Activated CD4-positive, alpha-beta T cell treated with anti-CD3 and anti-CD28 coated beads for 36 hours (primary cell): ENCODE data around the gene DCTD. TPM values are rescaled to one million over a fixed set of nuclear protein-coding genes. Genes with fewer than 3 reads are reported as not detected.

ENCODE experiments used
- ATAC-seq: fragments of 200-7000 bp; cut with Tn5 transposase; one replicate; pipeline ENCODE4 v1.10.0; 2021; ENCODE audit warnings: mild to moderate bottlenecking, moderate library complexity
- CTCF ChIA-PET: fragments of 350-600 bp; sonication (Branson Sonifier 250); formaldehyde crosslinking; loops from one replicate; lab custom pipeline; 2021; ENCODE audit warnings: antibody characterized with exemption; lab: Charles Lee
- POLR2A ChIA-PET: fragments of 350-600 bp; sonication (Branson Sonifier 250); formaldehyde crosslinking; loops from one replicate; lab custom pipeline; 2021; ENCODE audit warnings: antibody characterized with exemption, inconsistent platforms; lab: Charles Lee
- DNase-seq: peaks from one replicate; pipeline ENCODE4 v3.0.0-alpha.2; 2020
- H3K27ac Mint-ChIP-seq: one replicate; pipeline ENCODE4 v1.8.0; 2021; ENCODE audit warnings: mixed read lengths
- H3K27me3 Mint-ChIP-seq: one replicate; pipeline ENCODE4 v1.8.0; 2021; ENCODE audit warnings: mixed read lengths
- H3K36me3 Mint-ChIP-seq: one replicate; pipeline ENCODE4 v1.8.0; 2021; ENCODE audit warnings: low read depth, mixed read lengths
- H3K4me1 Mint-ChIP-seq: one replicate; pipeline ENCODE4 v1.8.0; 2021; ENCODE audit warnings: mixed read lengths
- H3K4me3 Mint-ChIP-seq: one replicate; pipeline ENCODE4 v1.8.0; 2021; ENCODE audit warnings: mild to moderate bottlenecking, moderate library complexity, mixed read lengths
- H3K9me3 Mint-ChIP-seq: one replicate; pipeline ENCODE4 v1.8.0; 2021; ENCODE audit warnings: low read depth, mixed read lengths
- intact Hi-C, 2 experiments: fragments of 100-400 bp; cut with DNase I in 1 of 2; cut with micrococcal nuclease in 1 of 2; formaldehyde crosslinking; loops; one replicate each; pipeline versions ENCODE4 v1.14.2 to v1.15.1; 2022 to 2024; cut with DNase I, micrococcal nuclease
- total RNA-seq, 2 experiments: library from RNA; stranded (reverse); gene quantifications; one replicate each; pipeline ENCODE4 v1.2.3, GENCODE V29; 2021

The DCTD gene
- total RNA-seq, 2 experiments from 2014 or later = 119 to 128 TPM

DNA sequence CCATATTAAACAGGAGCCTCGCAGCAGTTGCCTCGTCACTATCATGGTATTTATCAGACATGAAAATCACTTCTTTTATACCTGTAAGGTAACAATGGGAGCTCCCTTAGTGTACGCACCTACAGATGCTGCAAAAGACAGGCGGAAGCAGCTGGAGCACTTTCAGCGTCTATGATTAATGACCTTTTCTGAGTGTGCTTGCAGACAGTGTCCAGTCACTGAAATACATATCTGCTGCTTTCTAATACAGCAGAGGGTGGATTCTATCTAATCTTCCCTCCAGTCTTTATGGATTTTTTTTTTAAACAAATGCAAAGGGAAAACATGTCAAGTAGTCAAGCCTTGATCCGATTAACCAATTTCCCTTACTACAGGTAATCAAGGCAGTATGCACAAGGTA, 24.1 kb downstream of the DCTD start:
- CTCF ChIA-PET = interaction anchor here (1.0 kb wide), 1 partner anchor 19 kb away, joined by 3 read pairs; no protein-coding TSS in a partner anchor
- no peaks in the 10 kb centered on the region for H3K9me3 Mint-ChIP-seq

DNA sequence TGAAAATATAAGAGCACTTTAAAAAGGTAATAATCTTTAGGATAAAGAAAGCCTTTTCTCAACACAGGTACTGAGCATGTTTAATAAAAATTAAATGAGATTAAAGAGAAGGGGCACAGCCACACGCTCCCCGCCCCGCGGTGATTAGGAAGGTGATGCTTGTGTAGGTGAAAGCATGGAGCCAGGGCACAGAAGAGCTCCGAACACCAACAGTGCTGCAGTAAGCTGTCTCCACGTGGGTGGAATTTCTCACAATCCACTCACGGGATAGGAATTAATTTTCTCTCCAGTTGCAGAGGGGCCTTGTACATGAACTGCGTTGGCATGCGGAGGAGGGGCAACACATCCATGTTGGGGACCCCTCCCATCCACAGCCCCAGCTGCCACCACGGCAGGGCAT, 27.0 kb downstream of the DCTD start:
- intact Hi-C loops = no loop called here
- DNase-seq (no peak), ATAC-seq (no peak)
- peaks cover 6% of the 10 kb centered on the region for H3K9me3 Mint-ChIP-seq
- peaks cover 89% of the 10 kb centered on the region for H3K36me3 Mint-ChIP-seq
- ChIA-PET CTCF (no interaction called here), POLR2A (no interaction called here)
- H3K4me1 Mint-ChIP-seq = no peaks in the 10 kb centered on the region
- H3K4me3 Mint-ChIP-seq = no peak overlapping the region
- no peaks in the 10 kb centered on the region for H3K27me3 Mint-ChIP-seq
- no peak overlapping the region for H3K27ac Mint-ChIP-seq

More for the DNA sequence above, 24.1 kb downstream of the DCTD start:
- ATAC-seq (no peak), DNase-seq (no peak)
- Mint-ChIP-seq H3K27ac (no peak overlapping the region), H3K4me1 (no peaks in the 10 kb centered on the region), H3K27me3 (no peaks in the 10 kb centered on the region), H3K4me3 (no peak overlapping the region), H3K36me3 (peaks cover 79% of the 10 kb centered on the region)
- intact Hi-C loops = no loop called here
- POLR2A ChIA-PET = no interaction called here

GRCh38 chr4:182888891-182889290, 28.3 kb downstream of the DCTD start:
- Mint-ChIP-seq H3K9me3 (peaks cover 9% of the 10 kb centered on the region), H3K27me3 (no peaks in the 10 kb centered on the region), H3K4me3 (no peak overlapping the region), H3K4me1 (no peaks in the 10 kb centered on the region), H3K27ac (no peak overlapping the region), H3K36me3 (peaks cover 88% of the 10 kb centered on the region)
- intact Hi-C loops = no loop called here
- CTCF ChIA-PET = no interaction called here
- POLR2A ChIA-PET = no interaction called here
- no peak for DNase-seq
- no peak for ATAC-seq

DNA sequence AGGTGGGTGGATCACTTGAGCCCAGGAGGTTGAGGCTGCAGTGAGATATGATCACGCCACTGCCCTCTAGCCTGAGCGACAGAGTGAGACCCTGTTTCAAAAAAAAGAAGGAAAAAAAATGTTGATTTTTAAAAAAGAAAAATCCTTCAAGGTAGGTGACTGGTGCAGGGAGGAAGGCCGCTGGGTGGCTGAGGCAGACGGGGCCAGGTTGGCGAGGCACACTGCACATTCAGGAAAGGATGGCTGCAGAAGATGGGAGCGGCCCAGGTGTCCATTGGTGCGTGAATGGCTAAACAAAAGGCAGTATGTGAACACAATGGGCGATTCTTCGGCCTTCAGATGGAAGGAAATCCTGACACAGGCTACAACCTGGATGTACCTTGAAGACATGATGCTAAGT, 30.4 kb downstream of the DCTD start:
- H3K4me1 Mint-ChIP-seq = no peaks in the 10 kb centered on the region
- peaks cover 12% of the 10 kb centered on the region for H3K9me3 Mint-ChIP-seq
- H3K27ac Mint-ChIP-seq = no peak overlapping the region
- POLR2A ChIA-PET = no interaction called here
- intact Hi-C loops = no loop called here
- H3K4me3 Mint-ChIP-seq = no peak overlapping the region
- CTCF ChIA-PET = no interaction called here
- ATAC-seq (no peak), DNase-seq (no peak)
- peaks cover 85% of the 10 kb centered on the region for H3K36me3 Mint-ChIP-seq
- no peaks in the 10 kb centered on the region for H3K27me3 Mint-ChIP-seq

GRCh38 chr4:182886205-182886604, 31.0 kb downstream of the DCTD start:
- H3K36me3 Mint-ChIP-seq = peaks cover 80% of the 10 kb centered on the region

GRCh38 chr4:182885738-182886077, 31.5 kb downstream of the DCTD start:
- DNase-seq (no peak), ATAC-seq (no peak)
- POLR2A ChIA-PET = no interaction called here
- peaks cover 81% of the 10 kb centered on the region for H3K36me3 Mint-ChIP-seq
- no peaks in the 10 kb centered on the region for H3K4me1 Mint-ChIP-seq
- H3K27me3 Mint-ChIP-seq = no peaks in the 10 kb centered on the region
- H3K9me3 Mint-ChIP-seq = peaks cover 12% of the 10 kb centered on the region
- intact Hi-C loops = no loop called here
- CTCF ChIA-PET = no interaction called here
- H3K27ac Mint-ChIP-seq = no peak overlapping the region
- H3K4me3 Mint-ChIP-seq = no peak overlapping the region

More at GRCh38 chr4:182886205-182886604, 31.0 kb downstream of the DCTD start:
- no peaks in the 10 kb centered on the region for H3K4me1 Mint-ChIP-seq
- H3K27ac Mint-ChIP-seq = no peak overlapping the region
- ChIA-PET CTCF (no interaction called here), POLR2A (no interaction called here)
- no peaks in the 10 kb centered on the region for H3K27me3 Mint-ChIP-seq
- peaks cover 12% of the 10 kb centered on the region for H3K9me3 Mint-ChIP-seq
- intact Hi-C loops = no loop called here
- no peak for ATAC-seq
- no peak for DNase-seq
- H3K4me3 Mint-ChIP-seq = no peak overlapping the region

GRCh38 chr4:182885022-182885737, 32.0 kb downstream of the DCTD start:
- ChIA-PET POLR2A (no interaction called here), CTCF (no interaction called here)
- no peak for ATAC-seq
- peaks cover 12% of the 10 kb centered on the region for H3K9me3 Mint-ChIP-seq
- no peaks in the 10 kb centered on the region for H3K4me1 Mint-ChIP-seq
- H3K27me3 Mint-ChIP-seq = no peaks in the 10 kb centered on the region
- no peak overlapping the region for H3K27ac Mint-ChIP-seq
- H3K4me3 Mint-ChIP-seq = no peak overlapping the region
- peaks cover 75% of the 10 kb centered on the region for H3K36me3 Mint-ChIP-seq
- DNase-seq = no peak
- intact Hi-C loops = no loop called here

- no peak overlapping the region for H3K27ac Mint-ChIP-seq
- CTCF ChIA-PET = no interaction called here
- POLR2A ChIA-PET = no interaction called here
- no peaks in the 10 kb centered on the region for H3K27me3 Mint-ChIP-seq
- peaks cover 67% of the 10 kb centered on the region for H3K36me3 Mint-ChIP-seq
- no peak for ATAC-seq
- no peaks in the 10 kb centered on the region for H3K4me1 Mint-ChIP-seq
- H3K9me3 Mint-ChIP-seq = peaks cover 12% of the 10 kb centered on the region
- DNase-seq = no peak
- intact Hi-C loops = no loop called here
- H3K4me3 Mint-ChIP-seq = no peak overlapping the region
Measured at GRCh38 chr4:182884040-182884439, 33.1 kb downstream of the DCTD start.

DNA sequence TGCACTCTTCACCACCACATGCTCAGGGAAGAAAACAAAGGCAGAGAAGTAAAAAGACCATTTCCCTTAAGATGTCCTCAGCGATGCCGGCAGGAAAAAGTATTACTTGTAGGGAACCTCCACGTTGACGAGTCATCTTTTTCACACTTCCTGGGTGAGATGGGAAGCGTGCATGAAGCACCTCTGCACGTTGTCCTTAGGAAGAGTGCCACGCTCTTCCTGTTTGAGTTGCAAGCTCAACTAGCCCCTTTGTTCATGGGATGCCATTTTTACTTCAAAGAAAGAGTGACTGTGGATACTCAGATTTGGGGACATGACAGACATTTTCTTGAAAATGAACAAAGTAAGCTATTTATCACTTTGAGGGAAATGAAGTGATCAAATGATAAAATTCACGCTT, 33.8 kb downstream of the DCTD start:
- peaks cover 12% of the 10 kb centered on the region for H3K9me3 Mint-ChIP-seq
- POLR2A ChIA-PET = no interaction called here

DNA sequence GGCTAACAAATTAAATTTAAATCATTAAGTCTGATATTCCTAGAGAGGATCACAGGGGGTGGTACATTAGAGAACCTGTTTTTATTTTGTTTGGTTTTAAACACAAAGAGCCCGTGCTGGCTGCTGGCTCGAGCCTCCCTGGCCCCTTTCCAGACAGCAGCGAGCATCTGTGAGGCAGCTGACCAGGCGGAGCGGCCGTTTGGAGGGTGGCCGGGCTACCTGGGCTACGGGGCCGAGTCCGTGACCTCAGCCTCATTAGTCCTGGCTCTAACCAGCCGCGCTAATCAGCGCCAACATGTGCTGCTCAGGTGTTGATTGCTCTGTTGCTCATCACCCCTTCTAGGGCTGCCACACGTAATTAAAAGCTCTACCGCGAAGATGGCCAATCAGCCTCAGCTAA, 35.3 kb downstream of the DCTD start:
- DNase-seq (no peak), ATAC-seq (no peak)
- Mint-ChIP-seq H3K36me3 (peaks cover 51% of the 10 kb centered on the region), H3K4me1 (no peaks in the 10 kb centered on the region), H3K27me3 (no peaks in the 10 kb centered on the region), H3K27ac (no peak overlapping the region), H3K9me3 (peaks cover 8% of the 10 kb centered on the region), H3K4me3 (no peak overlapping the region)
- POLR2A ChIA-PET = no interaction called here
- CTCF ChIA-PET = no interaction called here
- intact Hi-C loops = no loop called here

More for the DNA sequence above, 33.8 kb downstream of the DCTD start:
- Mint-ChIP-seq H3K4me3 (no peak overlapping the region), H3K4me1 (no peaks in the 10 kb centered on the region), H3K27me3 (no peaks in the 10 kb centered on the region), H3K27ac (no peak overlapping the region), H3K36me3 (peaks cover 60% of the 10 kb centered on the region)
- intact Hi-C loops = no loop called here
- DNase-seq (no peak), ATAC-seq (no peak)
- CTCF ChIA-PET = no interaction called here

DNA sequence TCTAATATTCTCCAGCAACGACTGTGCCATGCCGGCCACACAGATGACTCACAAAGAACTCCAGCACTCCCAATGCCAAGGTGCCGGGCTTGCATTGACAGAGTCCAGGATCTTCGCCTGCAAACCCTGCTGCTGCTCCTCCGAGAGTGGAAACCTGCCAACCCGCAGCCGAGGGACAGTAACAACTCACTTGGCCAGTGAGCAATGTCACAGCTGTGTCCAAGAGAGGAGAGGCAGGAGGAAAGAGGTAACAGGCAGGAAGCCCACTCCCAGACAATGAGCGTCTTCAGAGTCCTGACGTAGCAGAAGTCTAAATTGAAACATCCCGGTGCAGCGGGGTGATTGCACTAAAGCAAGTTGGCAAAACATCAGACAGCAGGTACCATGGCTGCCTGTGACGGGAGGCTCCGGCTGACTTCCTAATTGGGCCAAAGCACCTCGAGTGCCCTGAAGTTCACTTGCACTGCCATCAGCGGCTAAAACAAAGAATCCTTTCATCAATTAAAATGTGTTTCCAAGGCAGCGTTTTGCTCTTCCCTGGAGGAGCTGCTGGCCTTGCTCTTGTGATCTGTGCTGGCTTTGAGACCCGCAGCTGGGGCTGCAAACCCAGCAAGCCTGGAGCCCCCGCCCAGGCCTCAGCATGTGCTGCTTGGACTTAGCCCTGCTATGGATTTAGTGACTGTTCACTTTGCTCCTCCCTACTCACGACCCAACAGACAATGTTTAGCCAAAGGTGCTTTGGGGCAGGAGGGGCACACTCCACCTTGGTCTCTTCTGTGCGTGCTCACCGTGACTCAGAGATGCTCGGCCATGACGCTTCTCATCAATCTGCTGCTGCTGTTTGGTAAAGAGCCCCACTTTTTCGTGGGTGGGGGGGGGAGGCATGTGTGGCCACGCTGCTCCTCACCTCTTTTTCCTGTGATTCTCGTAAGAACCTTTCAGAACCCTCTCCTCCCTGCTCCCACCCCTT, 36.5 kb downstream of the DCTD start:
- H3K9me3 Mint-ChIP-seq = peaks cover 8% of the 10 kb centered on the region
- no peaks in the 10 kb centered on the region for H3K27me3 Mint-ChIP-seq
- H3K36me3 Mint-ChIP-seq = peaks cover 38% of the 10 kb centered on the region
- POLR2A ChIA-PET = no interaction called here
- intact Hi-C loops = no loop called here
- CTCF ChIA-PET = no interaction called here
- ATAC-seq (no peak), DNase-seq (no peak)
- no peak overlapping the region for H3K4me3 Mint-ChIP-seq
- no peaks in the 10 kb centered on the region for H3K4me1 Mint-ChIP-seq
- H3K27ac Mint-ChIP-seq = no peak overlapping the region

DNA sequence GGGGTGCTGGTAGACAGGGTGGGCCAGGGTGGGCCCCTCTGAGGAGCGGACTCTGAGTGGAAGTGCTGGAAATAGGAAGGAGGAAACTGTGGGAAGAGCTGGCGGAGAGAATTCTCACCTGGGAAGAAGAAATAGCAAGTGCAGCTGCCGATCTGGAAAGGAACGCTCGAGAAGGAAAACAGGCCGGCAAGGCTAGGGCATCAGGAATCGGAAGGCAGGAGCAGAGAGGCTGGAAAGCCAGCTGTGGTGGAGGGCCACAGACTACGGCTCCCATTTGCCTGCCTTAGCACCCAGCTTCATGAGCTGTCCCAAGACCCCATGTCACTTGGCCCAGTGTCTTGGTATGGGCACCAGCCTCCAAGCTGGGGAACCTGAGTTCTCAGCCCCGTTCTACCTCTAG, 37.3 kb downstream of the DCTD start:
- H3K27me3 Mint-ChIP-seq = no peaks in the 10 kb centered on the region
- no peak for ATAC-seq
- no peak overlapping the region for H3K4me3 Mint-ChIP-seq
- intact Hi-C loops = no loop called here
- CTCF ChIA-PET = no interaction called here
- H3K4me1 Mint-ChIP-seq = no peaks in the 10 kb centered on the region
- H3K9me3 Mint-ChIP-seq = peaks cover 4% of the 10 kb centered on the region
- DNase-seq = no peak
- POLR2A ChIA-PET = no interaction called here
- H3K36me3 Mint-ChIP-seq = peaks cover 35% of the 10 kb centered on the region
- no peak overlapping the region for H3K27ac Mint-ChIP-seq
